Gastroesophageal sphincter (tissue), 3 donors: ENCODE measurements around the gene DPRX.

Source experiments
- CTCF ChIP-seq, 4 experiments: fragments of 200-600 bp in 2 of 4; fragments of 450-650 bp in 2 of 4; sonication (generic) in 1 of 4; IDR thresholded peaks; one replicate each; pipeline ENCODE4 v1.5.1; 2017 to 2019; ENCODE audit warnings: antibody characterized with exemption in 4 of 4, mild to moderate bottlenecking in 2 of 4, moderate library complexity in 2 of 4
- POLR2A ChIP-seq, 2 donors: fragments of 450-650 bp; IDR thresholded peaks; one replicate each; pipeline ENCODE4 v1.6.1; 2017; ENCODE audit warnings: antibody characterized with exemption in 2 of 2, mild to moderate bottlenecking in 2 of 2, moderate library complexity in 1 of 2

- no peak for TF ChIP-seq CTCF (IDR thresholded peaks at IDR 0.05)
- no peak for TF ChIP-seq POLR2A (IDR thresholded peaks at IDR 0.05)
Observed at GRCh38 chr19:53642381-53643099, 10.7 kb downstream of the DPRX start.
